HG03354 (cell line): Measurements from ENCODE around the gene ARAF.
"Not testable (repeated sequence)": the region's sequence is repeated elsewhere in the genome, so short reads cannot be mapped to it uniquely, and the experiment has no call there.

Experiments
- ATAC-seq: cut with Tn5 transposase; IDR thresholded peaks from one replicate; pipeline ENCODE4 v1.9.1; 2021; ENCODE audit warnings: mild to moderate bottlenecking; ENCODE audit not compliant: unreplicated experiment, poor library complexity, severe bottlenecking

The ARAF gene

DNA sequence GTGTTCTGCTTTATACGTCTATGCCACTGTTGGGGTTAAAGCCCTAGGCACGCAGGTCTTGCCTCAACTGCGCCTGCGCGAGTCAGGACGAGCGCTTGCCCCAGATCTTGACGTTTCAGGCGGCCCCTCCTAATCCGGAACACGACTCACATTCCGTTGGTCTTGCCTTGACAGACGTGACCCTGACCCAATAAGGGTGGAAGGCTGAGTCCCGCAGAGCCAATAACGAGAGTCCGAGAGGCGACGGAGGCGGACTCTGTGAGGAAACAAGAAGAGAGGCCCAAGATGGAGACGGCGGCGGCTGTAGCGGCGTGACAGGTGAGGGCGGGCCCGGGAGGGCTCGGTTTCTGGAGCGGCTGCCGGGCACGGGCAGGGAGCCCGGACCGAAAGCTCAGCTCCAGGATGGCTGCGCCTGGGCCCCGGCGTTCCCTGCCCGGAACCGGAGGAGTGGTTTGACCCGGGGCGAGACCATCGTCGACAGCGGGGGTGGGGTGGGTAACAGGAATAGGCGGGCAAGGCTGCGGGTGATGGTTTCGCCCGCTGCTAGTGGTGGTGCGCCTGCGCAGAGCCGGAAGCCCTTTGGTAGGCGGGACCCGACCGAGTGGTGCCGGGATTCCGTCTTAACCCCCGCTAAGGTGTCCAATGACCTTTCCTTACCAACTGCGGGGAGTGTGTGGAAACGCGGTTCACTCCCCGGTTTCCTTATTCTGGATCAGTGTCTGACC, at the start of gene ARAF:
Gene ARAF (plus strand): TSS at position 272 of the 725 bp plus-strand sequence. CDS start 1,763 bp downstream, outside the sequence.
- peak; percentile 89 for ATAC-seq

DNA sequence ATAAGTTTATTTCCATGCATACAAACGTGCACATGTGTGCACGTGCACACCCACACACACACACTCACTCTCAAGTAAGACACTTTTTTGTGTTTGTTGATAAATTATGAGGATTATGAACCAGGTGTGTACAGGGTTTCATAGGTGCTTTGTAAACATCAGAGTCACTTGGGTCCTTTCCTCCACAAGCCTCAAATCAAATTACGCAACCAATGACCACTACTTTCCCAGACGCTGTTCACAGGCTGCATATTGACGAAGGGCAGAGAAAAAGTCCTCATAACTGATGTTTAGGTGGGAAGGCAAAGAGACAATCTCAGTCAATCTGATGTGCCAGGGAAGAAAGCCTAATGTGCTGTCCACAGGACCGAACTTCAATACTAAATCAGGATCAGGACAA, 48.6 kb upstream of the ARAF start:
- not testable (repeated sequence) for ATAC-seq

GRCh38 chrX:47513034-47513965, 47.7 kb upstream of the ARAF start:
- ATAC-seq: peak; percentile 82

GRCh38 chrX:47514533-47515235, 46.3 kb upstream of the ARAF start:
- no peak for ATAC-seq

GRCh38 chrX:47515941-47516665, 44.9 kb upstream of the ARAF start:
- no peak for ATAC-seq

DNA sequence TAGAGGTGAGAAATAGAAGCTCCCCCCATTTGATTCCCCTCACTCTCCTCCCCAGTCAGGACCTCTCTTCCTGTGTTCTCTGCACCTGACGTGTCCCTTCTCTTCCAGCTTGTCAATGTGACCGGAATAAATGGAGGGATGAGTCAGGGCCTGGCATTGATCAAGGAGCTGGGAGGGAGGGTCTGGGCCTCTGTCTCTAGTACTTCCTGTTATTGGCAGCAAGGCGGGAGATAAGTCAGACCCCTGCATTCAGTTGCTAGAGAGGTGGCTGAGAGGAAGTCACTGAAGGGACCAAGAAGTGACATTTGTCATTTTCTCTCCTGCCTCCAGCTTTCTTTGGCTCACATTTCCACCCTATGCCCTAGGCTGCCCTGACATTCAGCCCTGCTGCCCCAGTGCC, 42.9 kb upstream of the ARAF start:
- no peak for ATAC-seq

GRCh38 chrX:47523297-47523696, 37.7 kb upstream of the ARAF start:
- ATAC-seq: peak; percentile 91

DNA sequence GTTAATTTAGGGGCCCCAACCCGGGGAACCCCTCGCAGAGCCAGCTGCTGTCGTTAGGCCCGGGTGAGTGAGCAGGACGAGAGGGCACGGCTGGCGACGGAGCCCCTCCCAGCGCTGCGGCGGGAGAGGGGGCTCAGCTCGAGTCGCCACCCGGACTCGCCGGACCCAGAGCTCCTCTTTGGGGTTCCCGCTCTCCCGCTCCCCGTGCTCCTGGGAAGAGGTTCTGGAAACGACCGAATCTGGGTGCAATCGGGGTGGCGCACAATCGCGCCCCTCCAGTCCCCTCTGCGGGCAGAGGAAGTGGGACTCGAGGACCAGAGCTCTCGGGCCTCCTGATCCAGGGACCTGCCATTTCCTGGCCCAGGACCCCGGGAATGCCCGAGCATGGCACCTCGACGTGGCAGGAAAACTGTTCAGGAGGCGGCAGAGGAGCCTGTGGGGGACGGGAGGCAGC, 37.3 kb upstream of the ARAF start:
- peak; percentile 20 for ATAC-seq

DNA sequence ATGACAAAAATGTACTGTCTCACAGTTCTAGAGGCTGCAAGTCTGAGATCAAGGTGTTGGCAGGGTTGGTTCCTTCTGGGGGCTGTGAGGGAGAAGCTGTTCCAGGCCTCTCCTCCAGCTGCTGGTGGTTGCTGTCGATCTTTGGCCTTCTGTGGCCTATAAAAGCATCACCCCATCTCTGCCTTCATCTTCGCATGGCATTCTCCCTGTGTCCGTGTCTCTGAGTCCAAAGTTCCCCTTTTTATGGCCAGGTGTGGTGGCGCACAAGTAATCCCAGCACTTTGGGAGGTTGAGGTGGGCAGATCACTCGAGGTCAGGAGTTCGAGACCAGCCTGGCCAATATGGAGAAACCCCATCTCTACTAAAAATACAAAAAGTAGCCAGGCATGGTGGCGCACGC, 31.5 kb upstream of the ARAF start:
- ATAC-seq: no peak

DNA sequence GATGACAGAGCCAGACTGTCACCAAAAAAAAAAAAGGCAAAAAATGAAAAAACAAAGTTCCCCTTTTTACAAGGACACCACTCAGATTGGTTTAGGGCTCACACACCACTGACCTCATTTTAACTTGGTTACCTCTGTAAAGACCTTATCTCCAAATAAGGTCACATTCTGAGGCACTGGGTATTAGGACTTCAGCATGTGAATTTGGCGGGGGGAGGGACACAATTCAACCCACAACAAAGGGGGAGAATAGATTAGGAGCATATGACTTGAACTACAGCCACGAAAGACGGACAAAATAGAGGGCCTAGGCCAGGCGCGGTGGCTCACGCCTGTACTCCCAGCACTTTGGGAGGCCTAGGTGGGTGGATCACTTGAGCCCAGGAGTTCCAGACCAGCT, 31.0 kb upstream of the ARAF start:
- no peak for ATAC-seq

DNA sequence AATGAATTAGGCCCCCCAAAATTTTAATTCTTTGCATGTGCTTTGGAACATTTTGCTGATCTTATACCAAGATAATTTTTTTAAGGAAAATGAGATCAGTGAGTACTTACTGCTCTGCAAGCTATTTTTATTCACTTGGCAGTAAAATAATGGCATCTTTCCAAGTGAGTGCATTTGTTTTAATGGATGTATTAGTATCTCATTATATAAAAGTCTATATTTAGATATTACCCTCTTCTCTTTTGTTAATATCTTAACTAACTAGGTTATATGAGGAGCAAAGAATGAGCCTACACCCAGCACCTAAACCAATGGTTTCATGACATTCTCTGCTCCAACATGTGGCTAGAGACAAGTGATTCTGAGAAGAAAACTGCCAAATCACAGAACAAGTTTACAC, 21.1 kb upstream of the ARAF start:
- no peak for ATAC-seq

- ATAC-seq: no peak
These were observed 20.1 kb upstream of the ARAF start for GRCh38 chrX:47540754-47541538.

DNA sequence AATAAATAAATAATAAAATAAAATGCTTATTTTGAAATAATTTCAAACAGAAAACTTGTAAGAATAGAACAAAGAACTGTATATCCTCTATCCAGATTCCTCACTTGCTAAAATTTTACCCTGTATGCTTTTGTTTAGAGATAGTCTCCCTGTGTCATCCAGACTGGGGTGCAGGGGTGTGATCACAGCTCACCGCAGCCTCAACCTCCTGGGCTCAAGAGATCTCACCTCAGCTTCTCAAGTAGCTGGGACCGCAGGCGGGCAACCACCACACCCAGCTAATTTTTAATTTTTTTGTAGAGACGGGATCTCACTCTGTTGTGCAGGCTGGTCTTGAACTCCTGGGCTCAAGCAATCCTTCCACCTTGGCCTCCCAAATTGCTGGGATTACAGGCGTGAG, 17.5 kb upstream of the ARAF start:
- ATAC-seq: no peak

- ATAC-seq: peak; percentile 93
These were observed 4.9 kb upstream of the ARAF start for GRCh38 chrX:47556045-47556623.

DNA sequence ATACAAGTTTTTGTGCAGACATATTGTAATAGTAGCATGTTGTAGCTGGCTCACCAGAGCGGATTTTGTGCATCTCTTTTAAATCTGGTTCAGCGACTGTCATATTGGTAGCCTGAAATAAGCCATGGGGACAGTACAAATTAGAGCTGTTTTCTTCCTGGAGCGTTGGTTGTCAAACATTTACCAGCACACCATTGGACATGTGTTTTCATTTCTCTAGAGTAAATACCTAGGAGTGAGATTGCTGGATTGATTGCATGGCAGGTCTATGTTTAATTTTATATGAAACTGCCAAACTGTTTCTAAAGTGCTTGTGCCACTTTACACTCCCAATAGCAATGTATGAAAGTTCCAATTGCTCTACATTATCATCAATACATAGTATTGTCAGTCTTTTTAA, 2.6 kb upstream of the ARAF start:
- ATAC-seq: no peak

GRCh38 chrX:47560179-47560933, 649 bp upstream of the ARAF start:
- no peak for ATAC-seq

- no peak for ATAC-seq
These were observed 700 bp downstream of the ARAF start for GRCh38 chrX:47561659-47562151.
